Endometrial microvascular endothelial cells (primary cell): Measurements from ENCODE around the gene COL4A2. TPM values are rescaled to one million over a fixed set of nuclear protein-coding genes. Genes with fewer than 3 reads are reported as not detected.

Experiments used
- in situ Hi-C: cut with HindIII; loops from 2 replicates; pipeline ENCODE4 v1.10.0; 2017; ENCODE audit warnings: low sequenced_read_pairs, low pct_unique_long_range_greater_than_20kb; ENCODE audit errors: inconsistent ontology term
- total RNA-seq: library from RNA; depleted of rRNA; stranded (reverse); fragments of >200 nt; gene quantifications from one replicate; pipeline ENCODE4 v1.2.3, GENCODE V29; 2015; ENCODE audit errors: inconsistent ontology term

Gene COL4A2
- total RNA-seq, 1 donor from 2014 or later: 444 TPM

GRCh38 chr13:110345266-110345665, 38.2 kb downstream of the COL4A2 start:
- in situ Hi-C loops: no loop called here

- in situ Hi-C loops: no loop called here
Measured at GRCh38 chr13:110345701-110346100, 38.6 kb downstream of the COL4A2 start.

- in situ Hi-C loops: no loop called here
Measured at GRCh38 chr13:110346661-110347067, 39.6 kb downstream of the COL4A2 start.

GRCh38 chr13:110347088-110347487, 40.0 kb downstream of the COL4A2 start:
- in situ Hi-C loops: no loop called here

- in situ Hi-C loops: no loop called here
Measured at GRCh38 chr13:110347535-110348308, 40.6 kb downstream of the COL4A2 start.

DNA sequence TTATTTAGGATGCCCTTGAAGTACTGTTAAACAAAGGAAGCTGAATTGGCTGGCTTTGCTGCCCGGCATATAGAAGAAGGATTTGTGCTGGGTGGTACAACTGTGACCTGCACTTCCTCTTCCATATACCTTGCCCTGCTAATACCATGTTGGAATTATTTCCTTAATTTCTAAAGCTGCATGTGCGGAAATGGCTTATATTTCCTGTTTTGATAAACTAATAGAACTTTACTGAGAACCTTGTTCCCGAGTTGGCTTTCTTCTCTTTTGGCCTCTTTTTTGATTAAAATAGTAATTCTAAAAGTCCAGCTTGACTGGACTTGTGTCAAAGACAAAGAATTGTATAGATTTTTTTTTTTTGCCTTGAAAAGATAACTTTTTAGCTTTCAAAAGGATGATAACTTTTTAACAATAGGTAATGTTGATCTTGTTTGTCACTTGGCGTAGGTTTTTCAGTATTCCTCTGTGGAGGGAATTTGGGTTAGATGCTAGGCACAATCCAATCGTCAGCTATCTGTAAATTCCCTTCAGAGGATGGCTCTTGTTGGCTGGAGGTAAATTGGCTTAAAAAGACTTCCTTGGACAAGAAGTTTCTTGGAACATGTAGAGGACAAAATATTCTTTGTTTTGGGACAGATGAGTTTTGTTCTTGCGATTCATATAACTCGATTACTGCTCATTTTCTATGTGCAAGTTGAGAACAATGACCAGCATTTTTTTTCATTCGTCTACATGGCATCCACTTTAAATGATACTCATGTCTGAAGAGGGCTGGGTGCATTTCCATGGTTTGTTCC, 41.4 kb downstream of the COL4A2 start:
- in situ Hi-C loops: no loop called here

DNA sequence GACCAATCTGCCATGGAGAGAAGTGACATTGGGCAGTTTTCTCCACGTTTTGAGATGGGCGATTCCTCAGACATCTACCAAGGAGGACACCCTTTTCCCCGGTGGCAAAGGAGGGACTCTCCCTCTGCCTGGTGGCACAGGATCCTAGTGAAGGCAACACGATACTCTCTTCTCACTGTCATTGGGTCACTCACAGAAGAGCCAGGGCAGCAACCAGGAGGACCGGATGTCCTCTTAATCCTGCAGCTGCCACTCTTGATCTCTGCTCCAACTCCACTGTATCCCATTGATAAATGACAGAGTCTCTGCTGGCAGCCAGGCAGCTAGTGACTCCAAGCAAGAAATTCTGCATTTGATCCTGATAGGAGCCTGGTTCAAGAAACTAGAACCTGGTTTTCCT, 42.2 kb downstream of the COL4A2 start:
- in situ Hi-C loops: no loop called here

DNA sequence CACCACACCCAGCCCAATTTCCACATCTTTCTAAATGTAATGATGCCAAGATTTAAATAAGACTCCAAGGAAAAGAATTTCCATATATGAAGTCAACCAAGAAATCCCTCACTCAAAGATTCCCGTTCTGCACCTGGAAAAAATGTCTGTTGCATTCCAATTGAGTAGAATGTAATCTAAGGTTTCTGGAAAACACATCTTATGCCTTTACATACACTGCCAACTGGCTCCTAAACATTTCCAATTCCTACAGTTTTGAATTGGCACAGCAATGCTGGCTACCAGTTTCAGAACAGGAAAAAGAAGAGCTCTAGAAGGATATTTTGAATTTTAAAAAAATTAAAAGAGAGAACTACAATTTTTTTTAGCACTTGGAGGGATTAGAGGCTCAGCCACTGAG, 43.0 kb downstream of the COL4A2 start:
- in situ Hi-C loops: no loop called here

DNA sequence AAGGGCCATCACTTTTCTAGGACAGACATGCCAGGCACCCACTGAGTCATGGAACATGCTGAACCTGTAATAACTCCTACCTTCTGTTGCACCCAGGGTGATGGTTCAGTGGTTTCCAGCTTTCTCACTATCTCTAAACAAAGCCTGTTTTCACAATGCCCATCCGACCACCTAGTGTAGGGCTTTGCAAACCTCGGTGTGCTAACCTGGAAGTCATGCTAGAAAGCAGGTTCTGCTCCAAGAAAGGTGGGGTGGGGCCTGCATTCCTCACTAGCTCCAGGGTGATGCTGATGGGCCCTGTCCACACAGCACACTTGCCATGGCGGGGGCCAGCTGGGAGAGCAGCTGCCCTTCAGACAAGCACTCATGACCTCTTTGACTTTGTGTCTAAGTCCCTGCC, 43.4 kb downstream of the COL4A2 start:
- in situ Hi-C loops: no loop called here

DNA sequence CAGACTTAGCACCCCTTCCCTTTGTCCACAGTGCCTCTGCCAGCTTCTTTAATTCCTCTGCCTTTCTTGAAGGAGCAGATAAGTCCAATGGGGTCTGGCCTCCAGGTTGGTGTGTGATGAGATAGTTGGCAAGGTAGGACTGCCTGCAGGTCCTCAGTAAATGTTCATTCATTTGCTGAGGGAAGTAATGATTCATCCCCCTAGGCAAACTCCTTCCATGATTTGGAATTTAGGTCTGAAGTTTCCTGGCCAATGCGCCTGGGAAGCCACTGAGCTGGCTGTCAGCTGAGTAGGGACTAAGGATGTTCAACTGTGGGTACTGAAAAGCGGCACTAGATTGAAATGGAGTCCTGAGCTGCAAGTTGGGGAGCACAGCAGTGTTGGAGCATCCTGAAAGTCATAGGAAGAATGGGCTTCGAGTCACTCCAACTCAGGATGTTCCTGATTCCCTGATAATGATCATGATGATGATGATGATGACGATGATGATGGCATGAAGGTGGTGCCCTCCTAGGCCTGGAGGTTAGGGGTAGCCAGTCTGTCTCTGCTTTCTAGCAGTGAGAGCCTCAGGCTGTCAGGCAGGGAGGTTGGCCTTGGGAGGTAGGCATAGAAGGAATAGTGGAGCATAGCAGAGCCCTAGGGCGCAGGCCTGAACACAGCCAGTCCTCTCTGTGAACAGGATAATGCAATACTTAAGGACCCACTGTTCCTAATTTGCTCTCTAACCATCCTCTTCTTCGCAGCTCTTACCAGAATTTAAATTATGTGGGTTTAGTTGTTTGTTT, 44.7 kb downstream of the COL4A2 start:
- in situ Hi-C loops: no loop called here

DNA sequence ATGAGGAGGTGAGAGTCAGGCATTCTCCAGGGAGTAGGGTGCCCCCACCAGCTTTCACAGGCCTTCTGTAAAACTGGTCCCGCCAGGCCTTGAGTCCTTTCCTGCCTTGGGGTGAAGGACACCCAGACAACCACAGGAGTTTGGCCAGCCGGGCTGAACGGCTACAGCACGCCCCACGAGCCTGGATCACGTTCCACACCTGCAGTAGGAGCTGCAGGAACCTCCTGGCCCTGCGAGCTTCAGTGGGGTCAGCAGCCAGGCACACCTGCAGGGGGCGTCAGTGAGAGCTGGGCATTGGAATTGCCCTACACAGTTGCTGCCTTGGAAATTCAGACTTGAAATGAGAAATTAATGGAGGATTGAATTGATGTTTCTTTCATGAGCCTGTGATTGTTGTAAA, 45.7 kb downstream of the COL4A2 start:
- in situ Hi-C loops: no loop called here

DNA sequence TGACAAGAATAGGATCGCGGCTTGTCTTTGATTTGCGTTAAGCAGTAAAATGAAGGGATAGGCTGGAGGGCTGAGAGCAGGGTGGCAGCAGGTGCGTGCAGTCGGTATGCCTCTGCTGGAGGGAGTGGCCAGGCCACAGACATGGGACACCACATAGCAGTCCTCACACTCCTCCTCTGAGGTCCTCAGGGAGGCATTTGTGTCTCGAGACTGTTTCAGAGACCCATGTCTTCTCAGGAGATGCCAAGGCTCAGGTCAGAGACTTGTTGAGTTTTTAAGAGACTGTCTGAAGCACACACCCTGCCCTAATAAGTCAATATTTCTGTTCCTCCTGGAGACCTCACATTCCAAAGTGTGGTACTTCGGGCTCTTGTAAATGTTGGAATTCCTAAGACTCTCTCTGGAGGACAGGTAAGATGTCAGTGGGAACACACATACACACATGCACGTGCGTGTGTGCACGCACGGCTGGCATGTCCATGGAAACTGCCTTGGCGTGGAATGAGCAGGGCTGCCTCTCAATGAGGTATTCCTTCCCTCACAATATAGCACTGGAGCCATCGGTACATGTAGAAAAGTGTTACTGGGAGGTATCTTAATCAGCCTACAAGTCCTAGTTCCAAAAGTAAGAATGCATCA, 46.4 kb downstream of the COL4A2 start:
- in situ Hi-C loops: no loop called here

GRCh38 chr13:110354123-110354627, 47.1 kb downstream of the COL4A2 start:
- in situ Hi-C loops: no loop called here

DNA sequence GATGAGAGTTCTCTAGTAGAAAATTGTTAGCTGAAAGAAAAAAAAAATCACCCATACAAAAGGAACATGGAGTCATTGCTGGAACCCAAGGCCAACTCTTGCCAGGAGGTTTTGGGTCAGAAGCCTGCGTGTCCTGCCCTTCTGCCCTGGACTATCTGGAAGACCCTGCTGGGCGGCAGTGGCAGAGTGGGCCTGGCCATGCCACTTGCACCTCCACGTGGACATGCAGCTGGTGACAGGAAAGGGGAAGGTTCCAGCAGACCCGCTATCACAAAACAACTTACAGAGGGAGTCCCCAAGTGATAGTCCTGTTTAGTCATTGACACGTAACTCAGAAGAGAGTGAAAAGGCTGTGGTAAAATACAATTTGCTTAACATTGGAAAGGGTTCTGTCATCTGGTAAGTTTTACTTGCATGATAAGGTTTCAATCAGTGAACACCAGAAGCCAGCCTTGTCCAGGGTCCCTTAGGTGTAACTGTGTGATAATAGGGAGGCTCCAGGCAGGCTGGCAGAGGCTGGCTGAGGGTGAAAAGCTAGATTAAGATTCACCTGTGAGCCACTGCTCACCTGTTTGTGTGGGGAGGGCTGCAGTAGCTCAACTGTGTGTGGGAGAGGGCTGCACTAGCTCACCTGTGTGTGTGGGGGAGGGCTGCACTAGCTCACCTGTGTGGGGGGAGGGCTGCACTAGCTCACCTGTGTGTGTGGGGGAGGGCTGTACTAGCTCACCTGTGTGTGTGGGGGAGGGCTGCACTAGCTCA, 47.8 kb downstream of the COL4A2 start:
- in situ Hi-C loops: no loop called here

- in situ Hi-C loops: no loop called here
Measured at GRCh38 chr13:110356362-110356761, 49.3 kb downstream of the COL4A2 start.

DNA sequence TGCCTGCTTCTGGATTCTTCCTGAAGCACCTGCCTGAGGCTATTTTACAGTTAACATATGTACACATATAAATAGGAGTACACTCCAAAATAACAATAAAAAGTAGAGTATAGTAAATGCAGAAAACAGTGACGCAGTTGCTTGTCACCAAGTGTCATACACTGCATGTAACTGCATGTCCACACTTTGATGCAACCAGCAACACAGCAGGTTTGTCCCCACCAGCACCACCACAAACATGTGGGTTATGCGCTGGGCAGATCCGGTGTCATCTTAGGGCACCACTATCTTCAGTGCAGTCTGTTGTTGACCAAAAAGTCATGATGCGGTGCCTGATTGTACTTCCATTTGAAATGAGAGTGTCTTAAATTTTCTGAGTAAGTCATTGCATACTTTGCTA, 51.3 kb downstream of the COL4A2 start:
- in situ Hi-C loops: no loop called here

DNA sequence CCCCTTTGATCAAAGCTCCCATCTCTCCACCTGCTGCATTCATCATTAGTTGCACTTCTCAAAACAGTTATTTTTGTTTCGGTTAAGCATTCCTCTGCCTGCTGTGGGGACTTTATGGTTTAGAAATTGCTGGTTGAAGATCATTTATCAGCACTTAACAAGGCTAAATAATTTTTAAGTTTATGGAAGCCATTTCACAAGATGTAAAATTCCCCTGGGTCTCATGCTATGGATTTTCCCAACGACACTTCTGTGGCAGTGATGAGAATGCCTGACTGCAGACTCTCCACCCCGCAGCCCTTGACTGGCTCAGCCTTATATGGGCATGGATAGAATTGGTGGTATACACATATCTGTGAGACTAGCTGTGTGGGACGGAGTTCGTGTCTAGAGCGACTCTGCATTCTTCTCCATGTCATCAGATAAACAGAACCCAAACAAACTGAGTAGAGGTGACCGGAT, 52.8 kb downstream of the COL4A2 start:
- in situ Hi-C loops: no loop called here

DNA sequence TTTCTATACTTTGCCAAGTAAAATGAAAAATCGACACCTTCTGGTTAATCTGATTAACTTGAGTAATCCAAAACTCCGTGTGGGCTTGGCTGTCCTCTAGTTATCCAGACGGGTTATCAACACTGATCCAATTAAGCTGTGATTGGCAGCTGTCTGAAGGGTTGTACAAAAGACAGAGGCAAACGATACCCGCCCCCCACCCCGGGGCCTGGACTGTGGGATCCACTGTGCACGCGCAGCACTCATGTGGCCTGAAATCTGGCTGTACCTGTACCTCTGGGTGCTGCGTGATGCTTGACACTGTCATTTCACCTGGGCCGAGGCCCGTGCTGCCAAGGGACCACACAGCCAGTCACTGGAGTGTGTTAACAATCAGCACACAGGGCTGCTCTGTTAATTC, 53.5 kb downstream of the COL4A2 start:
- in situ Hi-C loops: no loop called here
